Activated CD4-positive, alpha-beta T cell treated with anti-CD3 and anti-CD28 coated beads for 36 hours (primary cell): ENCODE data around the gene RBFOX2. TPM values are rescaled to one million over a fixed set of nuclear protein-coding genes. Genes with fewer than 3 reads are reported as not detected.
A peak's percentile ranks its signal among the peaks of the same experiment; 100 is the strongest.
"Not testable (repeated sequence)": the region's sequence is repeated elsewhere in the genome, so short reads cannot be mapped to it uniquely, and the experiment has no call there.

Source experiments
- ATAC-seq: fragments of 200-7000 bp; cut with Tn5 transposase; one replicate; pipeline ENCODE4 v1.10.0; 2021; ENCODE audit warnings: mild to moderate bottlenecking, moderate library complexity
- CTCF ChIA-PET: fragments of 350-600 bp; sonication (Branson Sonifier 250); formaldehyde crosslinking; loops from one replicate; lab custom pipeline; 2021; ENCODE audit warnings: antibody characterized with exemption; lab: Charles Lee
- POLR2A ChIA-PET: fragments of 350-600 bp; sonication (Branson Sonifier 250); formaldehyde crosslinking; loops from one replicate; lab custom pipeline; 2021; ENCODE audit warnings: antibody characterized with exemption, inconsistent platforms; lab: Charles Lee
- DNase-seq: peaks from one replicate; pipeline ENCODE4 v3.0.0-alpha.2; 2020
- H3K27ac Mint-ChIP-seq: one replicate; pipeline ENCODE4 v1.8.0; 2021; ENCODE audit warnings: mixed read lengths
- H3K27me3 Mint-ChIP-seq: one replicate; pipeline ENCODE4 v1.8.0; 2021; ENCODE audit warnings: mixed read lengths
- H3K36me3 Mint-ChIP-seq: one replicate; pipeline ENCODE4 v1.8.0; 2021; ENCODE audit warnings: low read depth, mixed read lengths
- H3K4me1 Mint-ChIP-seq: one replicate; pipeline ENCODE4 v1.8.0; 2021; ENCODE audit warnings: mixed read lengths
- H3K4me3 Mint-ChIP-seq: one replicate; pipeline ENCODE4 v1.8.0; 2021; ENCODE audit warnings: mild to moderate bottlenecking, moderate library complexity, mixed read lengths
- H3K9me3 Mint-ChIP-seq: one replicate; pipeline ENCODE4 v1.8.0; 2021; ENCODE audit warnings: low read depth, mixed read lengths
- intact Hi-C, 2 experiments: fragments of 100-400 bp; cut with DNase I in 1 of 2; cut with micrococcal nuclease in 1 of 2; formaldehyde crosslinking; loops; one replicate each; pipeline versions ENCODE4 v1.14.2 to v1.15.1; 2022 to 2024; cut with DNase I, micrococcal nuclease
- total RNA-seq, 2 experiments: library from RNA; stranded (reverse); gene quantifications; one replicate each; pipeline ENCODE4 v1.2.3, GENCODE V29; 2021

RBFOX2 gene
- total RNA-seq, 2 experiments from 2014 or later, result 6.9 to 7.7 TPM

DNA sequence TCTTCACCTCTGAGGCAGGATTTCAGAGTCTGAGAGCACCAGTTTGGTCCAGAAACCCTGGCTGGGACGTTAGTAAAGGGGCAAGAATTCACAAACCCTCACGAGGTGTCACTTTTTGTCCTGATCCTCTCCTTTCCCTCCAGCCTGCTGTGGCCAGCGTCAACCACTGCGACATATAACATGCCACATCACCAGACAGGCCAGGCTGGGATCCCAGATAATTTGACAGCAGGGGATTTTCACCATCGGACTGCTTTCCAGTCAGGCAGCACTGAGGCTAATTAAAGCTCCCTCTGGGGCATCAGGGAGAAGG lies 36.8 kb upstream of the RBFOX2 start:
- no peaks in the 10 kb centered on the region for H3K9me3 Mint-ChIP-seq
- peak overlapping the region; percentile 69 for H3K4me3 Mint-ChIP-seq
- no peaks in the 10 kb centered on the region for H3K36me3 Mint-ChIP-seq
- no peaks in the 10 kb centered on the region for H3K27me3 Mint-ChIP-seq
- DNase-seq (no peak), ATAC-seq (peak; percentile 28)
- CTCF ChIA-PET, result interaction anchor here (0.7 to 3.6 kb wide), 76 partner anchors 9 to 784 kb away, joined by 3 to 63 read pairs (median 4); partner anchors contain the start of genes APOL3, APOL6, MYH9 and RBFOX2
- H3K4me1 Mint-ChIP-seq, result peaks cover 5% of the 10 kb centered on the region
- peak overlapping the region; percentile 51 for H3K27ac Mint-ChIP-seq
- POLR2A ChIA-PET, result interaction anchor here (0.7 to 0.8 kb wide), 2 partner anchors 37 to 417 kb away, joined by 3 to 5 read pairs; partner anchors contain the start of genes APOL6 and RBFOX2
- intact Hi-C loops, result loop anchor here (2.0 to 10.0 kb wide), 5 partner anchors 37 to 711 kb away; partner anchors contain the start of gene RBFOX2 (in 1 of the 2)

DNA sequence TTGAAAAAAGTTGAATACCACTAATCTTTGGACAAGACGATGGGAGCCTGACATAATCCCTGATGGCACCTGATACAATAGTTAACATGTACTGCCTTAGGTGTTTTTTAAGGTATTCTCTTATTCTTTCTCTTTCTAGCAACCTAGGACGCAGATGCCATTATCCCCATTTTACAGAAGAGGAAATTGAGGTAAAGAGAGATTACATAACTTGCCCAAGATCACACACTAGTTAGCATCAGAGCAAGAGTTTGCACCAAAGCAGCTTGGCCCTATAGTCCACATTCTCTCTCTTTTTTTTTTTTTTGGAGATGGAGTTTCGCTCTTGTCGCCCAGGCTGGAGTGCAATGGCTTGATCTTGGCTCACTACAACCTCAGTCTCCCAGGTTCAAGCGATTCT lies 35.7 kb upstream of the RBFOX2 start:
- H3K4me1 Mint-ChIP-seq, result peaks cover 5% of the 10 kb centered on the region
- no peaks in the 10 kb centered on the region for H3K9me3 Mint-ChIP-seq

GRCh38 chr22:36056980-36057379 lies 28.4 kb upstream of the RBFOX2 start:
- H3K9me3 Mint-ChIP-seq, result no peaks in the 10 kb centered on the region
- peaks cover 10% of the 10 kb centered on the region for H3K27me3 Mint-ChIP-seq
- no peak overlapping the region for H3K27ac Mint-ChIP-seq
- ChIA-PET POLR2A (no interaction called here), CTCF (interaction anchor here (1.3 to 4.6 kb wide), 2 partner anchors 9 to 12 kb away, joined by 4 to 63 read pairs; no protein-coding TSS in a partner anchor)
- peaks cover 7% of the 10 kb centered on the region for H3K4me1 Mint-ChIP-seq
- ATAC-seq (no peak), DNase-seq (no peak)
- H3K36me3 Mint-ChIP-seq, result no peaks in the 10 kb centered on the region
- no peak overlapping the region for H3K4me3 Mint-ChIP-seq
- intact Hi-C loops, result no loop called here

More for the DNA sequence above, 35.7 kb upstream of the RBFOX2 start:
- ATAC-seq (no peak), DNase-seq (no peak)
- no peaks in the 10 kb centered on the region for H3K36me3 Mint-ChIP-seq
- CTCF ChIA-PET, result interaction anchor here (0.7 to 3.6 kb wide), 12 partner anchors 8 to 227 kb away, joined by 3 to 63 read pairs (median 12); partner anchors contain the start of gene RBFOX2
- no peak overlapping the region for H3K27ac Mint-ChIP-seq
- H3K27me3 Mint-ChIP-seq, result no peaks in the 10 kb centered on the region
- POLR2A ChIA-PET, result no interaction called here
- H3K4me3 Mint-ChIP-seq, result no peak overlapping the region
- intact Hi-C loops, result loop anchor here (2.0 to 10.0 kb wide), 2 partner anchors 36 to 710 kb away; partner anchors contain the start of gene RBFOX2 (in 1 of the 2)

DNA sequence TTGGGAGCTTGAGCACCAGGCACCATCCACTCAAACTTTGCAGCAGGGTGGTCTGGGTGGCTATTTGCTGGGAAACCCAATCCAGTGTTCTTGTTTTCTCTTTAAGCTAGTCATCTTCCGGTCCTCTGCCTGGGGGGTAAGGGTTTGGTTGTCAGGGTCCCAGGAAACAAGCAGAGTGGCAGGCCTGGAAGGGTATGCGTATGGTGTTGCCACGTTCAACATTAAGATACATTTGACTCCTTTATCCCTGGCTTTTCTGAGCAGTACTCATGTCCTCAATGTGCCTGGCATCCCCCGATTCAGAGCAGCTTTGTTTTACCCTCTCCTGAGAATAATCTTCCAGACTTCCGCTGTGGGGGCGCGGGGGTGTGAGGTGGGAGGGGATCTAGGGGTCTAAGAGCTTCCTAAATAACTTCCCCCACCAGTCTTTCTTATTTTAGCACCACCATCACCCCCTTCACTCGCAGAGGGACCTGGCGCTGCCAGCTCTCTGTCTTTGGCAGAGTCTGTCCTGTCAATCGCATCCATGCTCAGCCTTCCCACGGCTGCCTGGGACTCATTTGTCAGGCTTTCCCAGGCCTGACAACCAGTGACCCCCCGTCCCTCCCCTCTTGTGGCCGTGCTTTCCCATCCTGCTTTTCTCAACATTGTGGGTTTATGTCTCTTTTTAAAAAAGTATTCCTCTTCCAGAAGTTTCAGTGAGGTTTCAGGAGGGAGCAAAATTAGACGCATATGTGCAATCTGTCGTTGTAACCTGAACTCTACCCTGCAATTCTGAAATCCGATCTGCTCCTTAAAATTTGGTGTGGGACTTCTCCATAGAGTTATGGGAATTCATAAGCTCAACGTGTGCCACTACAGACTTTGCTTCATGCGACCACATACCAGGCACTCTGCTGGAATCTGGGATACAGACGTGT lies 27.0 kb upstream of the RBFOX2 start:
- DNase-seq (no peak), ATAC-seq (no peak)
- CTCF ChIA-PET, result interaction anchor here (4.6 kb wide), 1 partner anchor 10 kb away, joined by 63 read pairs; no protein-coding TSS in a partner anchor
- peaks cover 10% of the 10 kb centered on the region for H3K27me3 Mint-ChIP-seq
- no peak overlapping the region for H3K27ac Mint-ChIP-seq
- H3K4me1 Mint-ChIP-seq, result peaks cover 7% of the 10 kb centered on the region
- POLR2A ChIA-PET, result no interaction called here
- no peak overlapping the region for H3K4me3 Mint-ChIP-seq
- intact Hi-C loops, result no loop called here
- no peaks in the 10 kb centered on the region for H3K36me3 Mint-ChIP-seq
- no peaks in the 10 kb centered on the region for H3K9me3 Mint-ChIP-seq

DNA sequence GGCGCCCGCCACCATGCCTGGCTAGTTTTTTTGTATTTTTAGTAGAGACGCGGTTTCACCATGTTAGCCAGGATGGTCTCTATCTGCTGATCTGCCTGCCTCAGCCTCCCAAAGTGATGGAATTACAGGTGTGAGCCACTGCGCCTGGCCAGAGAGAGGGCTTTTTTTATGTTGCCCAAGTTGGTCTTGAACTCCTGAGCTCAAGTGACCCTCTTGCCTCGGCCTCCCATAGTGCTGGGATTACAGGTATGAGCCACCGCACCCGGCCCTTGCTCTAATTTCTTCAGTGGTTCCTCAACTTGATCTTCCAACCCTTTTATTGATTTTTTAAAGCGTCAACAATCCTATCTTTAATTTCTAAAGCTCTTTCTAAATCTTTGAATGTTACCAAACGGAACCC lies 25.8 kb upstream of the RBFOX2 start:
- peaks cover 10% of the 10 kb centered on the region for H3K27me3 Mint-ChIP-seq
- POLR2A ChIA-PET, result interaction anchor here (0.6 to 0.7 kb wide), 2 partner anchors 138 to 1095 kb away, joined by 3 to 5 read pairs; partner anchors contain the start of gene IL2RB
- intact Hi-C loops, H3K36me3 Mint-ChIP-seq, H3K4me3 Mint-ChIP-seq, H3K27ac Mint-ChIP-seq, H3K4me1 Mint-ChIP-seq, H3K9me3 Mint-ChIP-seq, ATAC-seq, DNase-seq: not testable (repeated sequence)
- CTCF ChIA-PET, result interaction anchor here (0.6 to 4.6 kb wide), 3 partner anchors 11 to 34 kb away, joined by 3 to 63 read pairs (median 3); no protein-coding TSS in a partner anchor

DNA sequence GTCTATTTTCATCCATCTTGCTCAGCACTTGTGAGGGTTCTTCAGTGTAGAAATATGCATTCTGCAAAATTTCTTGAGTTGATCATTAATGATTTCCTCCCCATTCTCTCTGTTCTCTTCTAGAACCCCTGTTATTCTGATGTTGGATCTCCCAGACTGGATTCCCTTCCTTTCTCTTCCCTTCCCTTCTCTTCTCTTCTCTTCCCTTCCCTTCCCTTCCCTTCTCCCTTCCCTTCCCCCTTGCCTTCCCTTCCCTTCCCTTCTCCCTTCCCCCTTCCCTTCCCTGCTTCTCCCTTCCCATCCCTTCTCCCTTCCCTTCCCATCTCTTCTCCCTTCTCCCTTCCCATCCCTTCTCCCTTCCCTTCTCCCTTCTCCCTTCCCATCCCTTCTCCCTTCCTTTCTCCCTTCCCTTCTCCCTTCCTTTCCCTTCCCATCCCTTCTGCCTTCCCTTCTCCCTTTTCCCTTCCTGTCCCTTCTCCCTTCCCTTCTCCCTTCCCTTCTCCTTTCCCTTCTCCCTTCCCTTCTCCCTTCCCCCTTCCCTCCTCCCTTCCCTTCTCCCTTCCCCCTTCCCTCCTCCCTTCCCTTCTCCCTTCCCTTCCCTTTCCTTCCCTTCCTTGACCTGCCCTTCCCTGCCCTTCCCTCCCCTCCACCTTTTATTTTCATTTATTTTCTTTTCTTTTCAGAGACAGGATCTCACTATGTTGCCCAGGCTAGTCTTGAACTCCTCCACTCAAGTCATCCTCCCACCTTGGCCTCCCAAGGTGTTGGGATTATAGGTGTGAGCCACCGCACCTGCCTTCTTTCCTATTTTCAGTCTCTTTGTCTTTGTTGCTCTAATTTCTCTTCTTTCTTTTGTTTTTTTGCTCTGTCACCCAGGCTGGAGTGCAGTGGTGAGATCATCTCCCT lies 24.9 kb upstream of the RBFOX2 start:
- H3K4me1 Mint-ChIP-seq, result peaks cover 7% of the 10 kb centered on the region
- no peak for ATAC-seq
- H3K4me3 Mint-ChIP-seq, result no peak overlapping the region
- H3K27ac Mint-ChIP-seq, result no peak overlapping the region
- peaks cover 10% of the 10 kb centered on the region for H3K27me3 Mint-ChIP-seq
- intact Hi-C loops, result no loop called here
- DNase-seq, result no peak
- H3K36me3 Mint-ChIP-seq, result no peaks in the 10 kb centered on the region
- H3K9me3 Mint-ChIP-seq, result no peaks in the 10 kb centered on the region
- CTCF ChIA-PET, result interaction anchor here (0.6 to 4.6 kb wide), 5 partner anchors 9 to 122 kb away, joined by 3 to 63 read pairs (median 5); no protein-coding TSS in a partner anchor
- POLR2A ChIA-PET, result no interaction called here

- CTCF ChIA-PET, result interaction anchor here (1.2 to 2.0 kb wide), 3 partner anchors 10 to 19 kb away, joined by 3 to 13 read pairs (median 5); no protein-coding TSS in a partner anchor
- Mint-ChIP-seq H3K27me3 (peaks cover 8% of the 10 kb centered on the region), H3K9me3 (no peaks in the 10 kb centered on the region), H3K27ac (no peak overlapping the region), H3K4me1 (peaks cover 7% of the 10 kb centered on the region), H3K36me3 (no peaks in the 10 kb centered on the region), H3K4me3 (no peak overlapping the region)
- intact Hi-C loops, result no loop called here
- peak; percentile 97 for ATAC-seq
- DNase-seq, result peak; percentile 24
- POLR2A ChIA-PET, result no interaction called here
These were observed 23.9 kb upstream of the RBFOX2 start for GRCh38 chr22:36052505-36052941.

GRCh38 chr22:36049678-36049997 lies 21.0 kb upstream of the RBFOX2 start:
- H3K4me3 Mint-ChIP-seq, result no peak overlapping the region
- H3K27ac Mint-ChIP-seq, result no peak overlapping the region
- ChIA-PET CTCF (interaction anchor here (1.6 kb wide), 1 partner anchor 15 kb away, joined by 7 read pairs; no protein-coding TSS in a partner anchor), POLR2A (no interaction called here)
- no peak for ATAC-seq
- H3K27me3 Mint-ChIP-seq, result peaks cover 4% of the 10 kb centered on the region
- DNase-seq, result no peak
- no peaks in the 10 kb centered on the region for H3K9me3 Mint-ChIP-seq
- H3K36me3 Mint-ChIP-seq, result no peaks in the 10 kb centered on the region
- intact Hi-C loops, result no loop called here
- peaks cover 7% of the 10 kb centered on the region for H3K4me1 Mint-ChIP-seq

GRCh38 chr22:36048911-36049677 lies 20.5 kb upstream of the RBFOX2 start:
- Mint-ChIP-seq H3K27ac (no peak overlapping the region), H3K9me3 (no peaks in the 10 kb centered on the region), H3K4me3 (no peak overlapping the region), H3K27me3 (peaks cover 4% of the 10 kb centered on the region), H3K4me1 (peaks cover 7% of the 10 kb centered on the region), H3K36me3 (no peaks in the 10 kb centered on the region)
- POLR2A ChIA-PET, result no interaction called here
- DNase-seq, result no peak
- CTCF ChIA-PET, result interaction anchor here (1.6 kb wide), 1 partner anchor 16 kb away, joined by 7 read pairs; no protein-coding TSS in a partner anchor
- intact Hi-C loops, result no loop called here
- ATAC-seq, result no peak

DNA sequence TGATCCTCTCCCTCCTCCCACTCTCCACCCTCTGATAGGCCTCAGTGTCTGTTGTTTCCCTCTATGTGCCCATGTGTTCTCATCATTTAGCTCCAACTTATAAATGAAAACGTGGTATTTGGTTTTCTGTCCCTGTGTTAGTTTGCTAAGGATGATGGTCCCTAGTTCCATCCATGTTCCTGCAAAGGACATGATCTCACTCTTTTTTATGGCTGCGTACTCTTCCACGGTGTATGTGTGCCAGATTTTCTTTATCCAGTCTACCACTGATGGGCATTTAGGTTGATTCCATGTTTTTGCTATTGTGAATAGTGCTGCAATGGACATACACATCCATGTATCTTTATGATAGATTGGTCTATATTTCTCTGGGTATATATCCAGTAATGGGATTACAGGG lies 15.9 kb upstream of the RBFOX2 start:
- H3K4me1 Mint-ChIP-seq, H3K27me3 Mint-ChIP-seq, DNase-seq, H3K27ac Mint-ChIP-seq, H3K36me3 Mint-ChIP-seq, H3K4me3 Mint-ChIP-seq, intact Hi-C loops, H3K9me3 Mint-ChIP-seq, POLR2A ChIA-PET, ATAC-seq: not testable (repeated sequence)
- CTCF ChIA-PET, result interaction anchor here (0.6 kb wide), 1 partner anchor 11 kb away, joined by 3 read pairs; no protein-coding TSS in a partner anchor
